Measurements from ENCODE around the gene ASPG.

GRCh38 chr14:104040539-104040938, 45.0 kb upstream of the ASPG start:
- TF ChIP-seq POLR2AphosphoS5 (IDR thresholded peaks at IDR 0.05; ENCODE audit: low read depth, low read length) (no peak), POLR2A (IDR thresholded peaks at IDR 0.05; ENCODE audit: low read depth, low read length) (no peak)
